Neural progenitor cell (in vitro differentiated cells): ENCODE data around the gene RHBG. TPM values are rescaled to one million over a fixed set of nuclear protein-coding genes. Genes with fewer than 3 reads are reported as not detected.

Experiments
- DNase-seq: peaks from one replicate; pipeline ENCODE4 v3.0.0-alpha.2; 2016; ENCODE audit warnings: low spot score
- H2AFZ ChIP-seq: fragments of 200-600 bp; sonication (generic); replicated peaks from 2 replicates; pipeline ENCODE4 v1.6.1; 2016; ENCODE audit warnings: antibody characterized with exemption
- H3F3A ChIP-seq: fragments of 200-600 bp; sonication (generic); 2 replicates; pipeline ENCODE4 v1.6.1; 2016; ENCODE audit warnings: antibody characterized with exemption, low read depth
- H3K27ac ChIP-seq: fragments of 200-600 bp; sonication (generic); 2 replicates; pipeline ENCODE4 v1.5.1; 2016; ENCODE audit warnings: mild to moderate bottlenecking
- H3K27me3 ChIP-seq: fragments of 200-600 bp; sonication (generic); 2 replicates; pipeline ENCODE4 v1.6.1; 2016; ENCODE audit warnings: mild to moderate bottlenecking, moderate library complexity
- H3K36me3 ChIP-seq: fragments of 200-600 bp; sonication (generic); 2 replicates; pipeline ENCODE4 v1.5.1; 2016
- H3K4me1 ChIP-seq: fragments of 200-600 bp; sonication (generic); 2 replicates; pipeline ENCODE4 v1.6.1; 2016; ENCODE audit warnings: mixed run types
- H3K4me2 ChIP-seq: fragments of 200-600 bp; sonication (generic); 2 replicates; pipeline ENCODE4 v1.6.1; 2016
- H3K4me3 ChIP-seq: fragments of 200-600 bp; sonication (generic); 2 replicates; pipeline ENCODE4 v1.5.1; 2016
- H3K79me2 ChIP-seq: fragments of 200-600 bp; sonication (generic); 2 replicates; pipeline ENCODE4 v1.6.1; 2016; ENCODE audit warnings: low read depth
- H3K9ac ChIP-seq: fragments of 200-600 bp; sonication (generic); 2 replicates; pipeline ENCODE4 v1.6.1; 2016
- H3K9me3 ChIP-seq: fragments of 200-600 bp; sonication (generic); 2 replicates; pipeline ENCODE4 v1.5.1; 2016; ENCODE audit warnings: low read depth
- H4K20me1 ChIP-seq: fragments of 200-600 bp; sonication (generic); 2 replicates; pipeline ENCODE4 v1.6.1; 2016; ENCODE audit warnings: low read depth
- H3K27ac Mint-ChIP-seq: 3 replicates; pipeline ENCODE4 v1.8.0; 2021; ENCODE audit warnings: mixed read lengths
- H3K27me3 Mint-ChIP-seq: 2 replicates; pipeline ENCODE4 v1.8.0; 2022; ENCODE audit warnings: low read depth, mild to moderate bottlenecking, inconsistent platforms, moderate library complexity, mixed read lengths; ENCODE audit not compliant: insufficient read depth
- H3K36me3 Mint-ChIP-seq: 3 replicates; pipeline ENCODE4 v1.8.0; 2021; ENCODE audit warnings: mixed read lengths
- H3K4me1 Mint-ChIP-seq: 3 replicates; pipeline ENCODE4 v1.8.0; 2021; ENCODE audit warnings: mixed read lengths
- H3K4me3 Mint-ChIP-seq: 3 replicates; pipeline ENCODE4 v1.8.0; 2021; ENCODE audit warnings: mild to moderate bottlenecking, moderate library complexity, mixed read lengths
- H3K9me3 Mint-ChIP-seq: 3 replicates; pipeline ENCODE4 v1.8.0; 2020; ENCODE audit warnings: mixed read lengths
- CTCF ChIP-seq: fragments of 200-600 bp; sonication (generic); IDR thresholded peaks from 2 replicates; pipeline ENCODE4 v1.5.1; 2017; ENCODE audit warnings: antibody characterized with exemption, mild to moderate bottlenecking
- EZH2 ChIP-seq: fragments of 200-600 bp; sonication (generic); IDR thresholded peaks from 2 replicates; pipeline ENCODE4 v1.6.1; 2017; ENCODE audit warnings: antibody characterized with exemption, mild to moderate bottlenecking, moderate library complexity
- EZH2phosphoT487 ChIP-seq: fragments of 200-600 bp; sonication (generic); IDR thresholded peaks from 2 replicates; pipeline ENCODE4 v1.6.1; 2017; ENCODE audit warnings: antibody characterized with exemption
- total RNA-seq: library from RNA; depleted of rRNA; stranded (reverse); fragments of >200 nt; gene quantifications from 2 replicates; pipeline ENCODE4 v1.2.3, GENCODE V29; 2015; ENCODE audit warnings: low replicate concordance

RHBG gene
- total RNA-seq, 1 donor from 2014 or later: not detected

- peaks cover 52% of the 10 kb centered on the region for H3F3A ChIP-seq
- no peak overlapping the region for H3K27ac Mint-ChIP-seq
These were observed 22.7 kb downstream of the RHBG start for GRCh38 chr1:156391701-156392100.

GRCh38 chr1:156392452-156392853 is 23.4 kb downstream of the RHBG start:
- peaks cover 70% of the 10 kb centered on the region for H3K4me1 ChIP-seq
- peak overlapping the region; percentile 79 for H3K27ac ChIP-seq
- no peak overlapping the region for H3K4me3 Mint-ChIP-seq

More at GRCh38 chr1:156391701-156392100, 22.7 kb downstream of the RHBG start:
- peaks cover 66% of the 10 kb centered on the region for H3K27me3 ChIP-seq
- TF ChIP-seq CTCF: no peak
- TF ChIP-seq EZH2phosphoT487: no peak
- no peak for TF ChIP-seq EZH2
- H3K27me3 Mint-ChIP-seq: peaks cover 49% of the 10 kb centered on the region
- no peaks in the 10 kb centered on the region for H3K79me2 ChIP-seq
- no peaks in the 10 kb centered on the region for H3K36me3 ChIP-seq
- H3K4me1 Mint-ChIP-seq: peaks cover 34% of the 10 kb centered on the region
- peaks cover 2% of the 10 kb centered on the region for H3K9me3 Mint-ChIP-seq
- no peak overlapping the region for H3K4me3 Mint-ChIP-seq
- no peak for DNase-seq
- peak overlapping the region; percentile 75 for H3K4me2 ChIP-seq
- H3K36me3 Mint-ChIP-seq: no peaks in the 10 kb centered on the region
- H3K27ac ChIP-seq: peak overlapping the region; percentile 19
- H4K20me1 ChIP-seq: peaks cover 41% of the 10 kb centered on the region
- peaks cover 70% of the 10 kb centered on the region for H3K4me1 ChIP-seq
- no peaks in the 10 kb centered on the region for H3K9me3 ChIP-seq
- H2AFZ ChIP-seq: no peak overlapping the region
- no peak overlapping the region for H3K9ac ChIP-seq
- no peak overlapping the region for H3K4me3 ChIP-seq

GRCh38 chr1:156393095-156393494 is 24.1 kb downstream of the RHBG start:
- Mint-ChIP-seq H3K27me3 (peaks cover 43% of the 10 kb centered on the region), H3K4me3 (peak overlapping the region; percentile 29), H3K27ac (no peak overlapping the region), H3K36me3 (no peaks in the 10 kb centered on the region), H3K9me3 (peaks cover 2% of the 10 kb centered on the region), H3K4me1 (peaks cover 28% of the 10 kb centered on the region)
- Histone ChIP-seq H3K4me1 (peaks cover 66% of the 10 kb centered on the region), H3K4me3 (peak overlapping the region; percentile 22), H2AFZ (no peak overlapping the region), H4K20me1 (peaks cover 30% of the 10 kb centered on the region), H3K9me3 (no peaks in the 10 kb centered on the region), H3K27ac (peak overlapping the region; percentile 79), H3K4me2 (peak overlapping the region; percentile 75), H3K36me3 (no peaks in the 10 kb centered on the region), H3K27me3 (peaks cover 52% of the 10 kb centered on the region), H3F3A (peaks cover 52% of the 10 kb centered on the region), H3K79me2 (no peaks in the 10 kb centered on the region), H3K9ac (no peak overlapping the region)
- TF ChIP-seq EZH2phosphoT487: no peak
- no peak for TF ChIP-seq CTCF
- no peak for TF ChIP-seq EZH2
- no peak for DNase-seq

More at GRCh38 chr1:156392452-156392853, 23.4 kb downstream of the RHBG start:
- Histone ChIP-seq H3K36me3 (no peaks in the 10 kb centered on the region), H4K20me1 (peaks cover 35% of the 10 kb centered on the region), H3K79me2 (no peaks in the 10 kb centered on the region), H3K27me3 (peaks cover 58% of the 10 kb centered on the region), H3K4me2 (peak overlapping the region; percentile 75), H2AFZ (no peak overlapping the region), H3K9ac (no peak overlapping the region), H3K4me3 (peak overlapping the region; percentile 22), H3K9me3 (no peaks in the 10 kb centered on the region), H3F3A (peaks cover 52% of the 10 kb centered on the region)
- H3K9me3 Mint-ChIP-seq: peaks cover 2% of the 10 kb centered on the region
- H3K4me1 Mint-ChIP-seq: peaks cover 32% of the 10 kb centered on the region
- no peaks in the 10 kb centered on the region for H3K36me3 Mint-ChIP-seq
- peak; percentile 87 for DNase-seq
- no peak overlapping the region for H3K27ac Mint-ChIP-seq
- H3K27me3 Mint-ChIP-seq: peaks cover 47% of the 10 kb centered on the region
- TF ChIP-seq EZH2: peak; percentile 50
- TF ChIP-seq CTCF: no peak
- peak; percentile 47 for TF ChIP-seq EZH2phosphoT487
